ENCODE measurements around the gene PTPRO.

DNA sequence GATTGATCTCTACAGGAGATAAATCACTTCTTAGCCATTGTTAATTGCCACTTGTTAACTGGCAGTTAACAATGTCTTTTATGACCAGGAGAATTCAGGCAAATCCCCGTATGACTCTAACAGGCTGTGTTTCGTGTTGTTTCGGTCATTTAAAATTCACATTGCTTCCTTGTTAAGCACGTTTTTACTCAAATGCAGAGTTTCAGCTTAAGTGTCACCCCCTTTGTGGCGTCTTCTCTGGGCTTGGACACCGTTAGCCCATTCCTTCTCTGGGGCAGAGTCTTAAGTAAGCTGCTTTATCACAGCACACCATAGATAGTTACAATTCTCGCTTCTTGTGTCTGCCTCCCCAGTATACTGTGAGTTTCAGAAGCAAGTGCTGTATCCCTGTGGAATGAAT lies 261.5 kb downstream of the PTPRO start:
- TF ChIP-seq POLR2A (IDR thresholded peaks at IDR 0.05) (no peak), CTCF (IDR thresholded peaks at IDR 0.05) (no peak)
